NAMALWA (cell line): Measurements from ENCODE around the gene RBMS2.
"Not testable (repeated sequence)": the region's sequence is repeated elsewhere in the genome, so short reads cannot be mapped to it uniquely, and the experiment has no call there.

Experiments used
- DNase-seq: peaks from one replicate; pipeline ENCODE4 v3.0.0-alpha.2; 2015; ENCODE audit warnings: low spot score

The RBMS2 gene, protein sequence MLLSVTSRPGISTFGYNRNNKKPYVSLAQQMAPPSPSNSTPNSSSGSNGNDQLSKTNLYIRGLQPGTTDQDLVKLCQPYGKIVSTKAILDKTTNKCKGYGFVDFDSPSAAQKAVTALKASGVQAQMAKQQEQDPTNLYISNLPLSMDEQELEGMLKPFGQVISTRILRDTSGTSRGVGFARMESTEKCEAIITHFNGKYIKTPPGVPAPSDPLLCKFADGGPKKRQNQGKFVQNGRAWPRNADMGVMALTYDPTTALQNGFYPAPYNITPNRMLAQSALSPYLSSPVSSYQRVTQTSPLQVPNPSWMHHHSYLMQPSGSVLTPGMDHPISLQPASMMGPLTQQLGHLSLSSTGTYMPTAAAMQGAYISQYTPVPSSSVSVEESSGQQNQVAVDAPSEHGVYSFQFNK

DNA sequence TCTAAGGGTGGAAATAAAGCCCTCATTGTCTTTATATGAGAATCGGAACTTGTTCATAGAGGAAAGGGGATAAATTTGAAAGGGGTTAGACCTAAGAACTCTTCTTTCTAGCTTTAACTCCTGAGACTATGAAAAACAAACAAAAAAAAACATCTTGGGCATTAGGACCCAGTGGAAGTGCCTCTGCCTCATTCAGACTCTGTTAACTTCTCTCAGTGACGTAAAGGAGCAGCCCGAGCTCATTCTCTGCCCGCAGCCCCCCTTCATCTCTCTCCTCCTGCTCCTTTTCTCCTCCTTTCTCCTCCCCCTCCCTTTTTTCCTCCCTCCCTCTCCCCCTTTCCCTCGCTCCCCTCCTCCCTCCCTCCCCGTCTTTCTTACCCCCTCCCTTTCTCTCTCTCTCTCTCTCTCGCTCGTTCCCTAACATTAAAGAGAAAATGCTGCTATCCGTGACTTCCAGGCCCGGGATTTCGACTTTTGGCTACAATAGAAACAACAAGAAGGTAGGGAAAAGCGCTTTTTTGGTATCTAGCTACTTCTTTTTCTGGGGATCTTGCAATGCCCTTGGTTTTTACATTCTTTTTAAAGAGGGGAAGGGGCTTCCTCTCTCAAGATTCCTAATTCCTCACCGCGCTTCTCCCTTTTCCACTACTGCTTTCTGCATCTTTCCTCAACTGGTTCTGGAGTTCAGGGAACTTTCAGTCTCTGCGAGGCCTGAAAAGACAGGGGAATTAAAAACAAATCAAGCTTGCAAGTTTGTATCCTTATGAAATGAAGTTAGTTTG is at the start of gene RBMS2:
TSS of gene RBMS2 (plus strand) at position 231 of the 782 bp plus-strand sequence. CDS start at position 435, 204 bp downstream.
- peak; percentile 73 for DNase-seq

DNA sequence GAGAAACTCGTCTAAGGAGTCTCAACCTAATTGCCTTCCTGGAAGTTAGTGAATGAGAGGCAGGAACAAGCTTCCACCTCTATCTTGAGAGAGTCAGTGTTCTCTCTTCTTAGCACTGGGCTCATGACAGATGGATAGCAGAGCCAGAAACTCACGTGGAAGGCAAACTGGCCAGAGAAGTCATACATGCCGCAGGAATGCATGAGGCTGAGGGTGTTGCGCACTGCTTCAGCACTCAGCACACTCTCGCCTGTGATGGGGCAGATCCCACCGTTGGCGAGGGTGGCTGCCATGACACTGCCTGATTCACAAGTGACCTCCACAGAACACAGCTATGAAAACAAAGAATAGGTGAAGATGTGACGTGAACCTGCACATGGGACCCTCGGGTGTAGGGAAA is 47.2 kb upstream of the RBMS2 start:
- DNase-seq, result no peak

DNA sequence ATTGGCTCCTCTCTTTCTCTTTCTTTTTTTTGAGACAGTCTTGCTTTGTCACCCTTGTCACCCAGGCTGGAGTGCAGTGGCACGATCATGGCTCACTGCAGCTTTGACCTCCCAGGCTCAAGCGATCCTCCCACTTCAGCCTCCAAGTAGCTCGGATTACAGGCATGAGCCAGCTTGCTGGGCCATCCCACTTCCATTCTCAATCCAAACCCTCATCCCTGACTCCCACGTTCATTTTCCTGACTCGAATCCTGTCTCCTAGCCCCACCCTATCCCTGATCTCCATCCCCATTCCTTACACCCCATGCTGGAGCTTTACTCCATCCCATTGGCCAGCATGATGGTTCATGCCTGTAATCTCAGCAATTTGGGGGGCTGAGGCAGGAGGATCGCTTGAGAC is 45.5 kb upstream of the RBMS2 start:
- no peak for DNase-seq

GRCh38 chr12:56476972-56477432 is 44.6 kb upstream of the RBMS2 start:
- no peak for DNase-seq

GRCh38 chr12:56477521-56478225 is 43.9 kb upstream of the RBMS2 start:
- no peak for DNase-seq

GRCh38 chr12:56479625-56480024 is 42.0 kb upstream of the RBMS2 start:
- DNase-seq, result no peak

- DNase-seq, result no peak
These were observed 37.1 kb upstream of the RBMS2 start for GRCh38 chr12:56484566-56484965.

- no peak for DNase-seq
These were observed 34.9 kb upstream of the RBMS2 start for GRCh38 chr12:56486694-56487093.

DNA sequence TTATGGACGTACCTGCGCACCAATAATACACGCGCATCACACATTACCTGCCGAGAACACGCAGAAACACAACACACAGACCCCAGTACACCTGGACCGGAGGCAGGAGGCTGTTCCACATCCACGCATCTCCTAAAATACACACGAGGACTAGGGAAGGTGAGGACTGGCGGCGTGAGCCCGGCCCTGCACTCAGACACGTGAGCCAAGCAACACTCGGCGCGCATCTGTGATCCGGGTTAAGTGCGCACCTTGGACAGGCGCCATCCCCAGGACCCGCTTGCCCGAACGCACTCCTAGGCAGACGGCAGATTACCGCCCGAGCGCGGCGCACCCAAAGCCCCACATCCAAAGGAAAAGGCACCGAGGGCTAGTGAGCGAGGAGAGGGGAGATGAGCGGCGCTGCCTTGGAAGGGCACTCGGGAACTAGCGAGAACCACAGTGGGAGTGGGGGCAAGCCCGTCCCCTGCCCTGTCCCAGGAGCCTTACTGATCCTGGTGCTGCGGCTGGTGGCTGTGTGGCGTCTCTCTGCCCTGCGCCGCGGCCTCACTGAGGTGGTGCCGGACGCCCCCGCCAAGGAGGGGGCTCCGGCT is 34.1 kb upstream of the RBMS2 start:
- no peak for DNase-seq

- peak; percentile 64 for DNase-seq
These were observed 33.3 kb upstream of the RBMS2 start, which contains the start of gene GLS2 for GRCh38 chr12:56488041-56488955. TSS of gene GLS2 (minus strand) at chr12:56488161. CDS start at chr12:56488118, 43 bp downstream.

GRCh38 chr12:56490360-56490759 is 31.3 kb upstream of the RBMS2 start:
- DNase-seq, result no peak

DNA sequence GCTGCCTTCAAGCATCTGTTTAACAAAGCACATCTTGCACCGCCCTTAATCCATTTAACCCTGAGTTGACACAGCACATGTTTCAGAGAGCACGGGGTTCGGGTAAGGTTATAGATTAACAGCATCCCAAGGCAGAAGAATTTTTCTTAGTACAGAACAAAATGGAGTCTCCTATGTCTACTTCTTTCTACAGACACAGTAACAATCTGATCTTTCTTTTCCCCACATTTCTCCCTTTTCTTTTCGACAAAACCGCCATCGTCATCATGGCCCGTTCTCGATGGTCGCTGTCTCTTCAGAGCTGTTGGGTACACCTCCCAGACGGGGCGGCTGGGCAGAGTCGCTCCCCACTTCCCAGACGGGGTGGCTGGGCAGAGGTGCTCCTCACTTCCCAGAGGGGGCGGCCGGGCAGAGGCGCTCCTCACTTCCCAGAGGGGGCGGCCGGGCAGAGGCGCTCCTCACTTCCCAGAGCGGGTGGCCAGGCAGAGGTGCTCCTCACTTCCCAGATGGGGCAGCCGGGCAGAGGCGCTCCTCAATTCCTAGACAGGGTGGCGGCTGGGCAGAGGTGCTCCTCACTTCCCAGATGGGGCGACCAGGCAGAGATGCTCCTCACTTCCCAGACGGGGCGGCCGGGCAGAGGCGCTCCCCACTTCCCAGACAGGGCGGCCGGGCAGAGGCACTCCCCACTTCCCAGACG is 28.1 kb upstream of the RBMS2 start:
- DNase-seq, result not testable (repeated sequence)

DNA sequence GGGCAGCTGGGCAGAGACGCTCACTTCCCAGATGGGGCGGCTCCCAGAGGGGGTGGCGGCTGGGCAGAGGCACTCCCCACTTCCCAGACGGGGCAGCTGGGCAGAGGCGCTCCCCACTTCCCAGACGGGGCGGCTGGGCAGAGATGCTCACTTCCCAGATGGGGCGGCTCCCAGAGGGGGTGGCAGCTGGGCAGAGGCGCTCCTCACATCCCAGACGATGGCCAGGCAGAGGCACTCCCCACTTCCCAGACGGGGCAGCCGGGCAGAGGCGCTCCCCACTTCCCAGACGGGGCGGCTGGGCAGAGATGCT is 27.6 kb upstream of the RBMS2 start:
- not testable (repeated sequence) for DNase-seq

DNA sequence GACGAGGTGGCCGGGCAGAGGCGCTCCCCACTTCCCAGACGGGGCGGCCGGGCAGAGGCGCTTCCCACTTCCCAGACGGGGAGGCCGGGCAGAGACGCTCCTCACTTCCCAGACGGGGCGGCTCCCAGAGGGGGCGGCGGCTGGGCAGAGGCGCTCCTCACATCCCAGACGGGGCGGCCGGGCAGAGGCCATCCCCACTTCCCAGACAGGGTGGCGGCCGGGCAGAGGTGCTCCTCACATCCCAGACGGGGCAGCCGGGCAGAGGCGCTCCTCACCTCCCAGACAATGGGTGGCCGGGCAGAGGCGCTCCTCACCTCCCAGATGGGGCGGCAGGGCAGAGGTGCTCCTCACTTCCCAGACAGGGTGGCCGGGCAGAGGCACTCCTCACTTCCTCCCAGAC is 27.1 kb upstream of the RBMS2 start:
- not testable (repeated sequence) for DNase-seq

GRCh38 chr12:56496704-56497103 is 24.9 kb upstream of the RBMS2 start:
- DNase-seq, result peak; percentile 50

DNA sequence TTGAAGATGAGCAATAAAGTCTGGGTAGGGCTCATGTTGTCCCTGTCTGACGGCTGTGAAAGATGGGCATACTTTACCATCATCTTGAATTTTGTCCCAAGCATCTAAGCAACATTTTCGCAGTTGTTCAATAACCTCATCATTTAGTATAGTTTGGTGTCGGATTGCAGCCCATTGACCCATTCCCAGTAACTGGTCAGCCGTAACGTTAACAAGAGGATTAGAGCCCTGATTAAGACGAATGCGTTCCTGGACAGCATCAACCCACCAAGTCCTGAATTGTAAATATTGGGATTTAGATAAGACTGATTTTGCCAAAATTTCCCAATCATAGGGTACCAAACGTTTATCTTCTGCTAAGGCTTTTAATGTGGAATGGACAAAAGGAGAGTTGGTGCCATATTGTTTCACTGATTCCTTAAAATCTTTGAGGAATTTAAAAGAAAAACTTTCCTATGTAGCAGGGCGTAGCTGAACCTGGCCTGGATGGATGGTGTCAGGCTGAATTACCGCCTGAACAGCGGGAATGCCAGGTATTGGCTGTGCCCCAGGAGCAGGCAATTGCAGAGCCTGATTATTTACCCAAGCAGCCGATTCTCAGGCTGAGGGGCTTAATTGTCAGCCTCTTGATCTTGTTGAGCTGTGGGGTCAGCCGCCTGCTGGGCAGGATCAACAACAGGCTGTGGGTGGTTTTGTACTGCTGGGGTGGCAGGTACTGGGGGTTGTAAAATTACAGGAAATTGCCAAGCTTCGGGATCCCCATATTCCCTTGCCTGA is 23.3 kb upstream of the RBMS2 start:
- DNase-seq, result not testable (repeated sequence)

GRCh38 chr12:56499452-56499851 is 22.2 kb upstream of the RBMS2 start:
- DNase-seq, result not testable (repeated sequence)

GRCh38 chr12:56499879-56500278 is 21.7 kb upstream of the RBMS2 start:
- DNase-seq, result not testable (repeated sequence)

DNA sequence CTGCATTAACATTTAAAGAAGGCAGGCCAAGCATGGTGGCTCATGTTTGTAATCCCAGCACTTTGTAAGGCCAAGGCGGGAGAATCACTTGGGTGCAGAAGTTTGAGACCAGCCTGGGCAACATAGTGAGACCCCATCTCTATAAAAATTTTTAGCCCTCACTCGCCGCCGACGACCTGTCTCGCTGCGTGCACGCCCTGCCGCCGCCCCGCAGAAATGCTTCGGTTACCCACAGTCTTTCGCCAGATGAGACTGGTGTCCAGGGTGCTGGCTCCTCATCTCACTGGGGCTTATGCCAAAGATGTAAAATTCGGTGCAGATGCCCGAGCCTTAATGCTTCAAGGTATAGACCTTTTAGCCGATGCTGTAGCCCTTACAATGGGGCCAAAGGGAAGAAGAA is 10.8 kb upstream of the RBMS2 start:
- DNase-seq, result no peak

DNA sequence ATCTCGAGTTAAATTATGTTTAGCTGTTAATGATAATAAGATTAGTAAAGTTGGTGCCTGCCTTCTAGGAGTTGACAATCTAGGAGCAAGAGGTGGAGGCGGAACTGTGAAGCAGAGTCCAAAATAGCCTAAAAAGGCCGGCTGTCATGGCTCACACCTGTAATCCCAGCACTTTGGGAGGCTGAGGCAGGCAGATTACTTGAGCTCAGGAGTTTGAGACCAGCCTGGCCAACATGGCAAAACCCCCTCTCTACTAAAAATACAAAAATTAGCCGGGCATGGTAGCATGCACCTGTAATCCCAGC is 7.7 kb upstream of the RBMS2 start:
- not testable (repeated sequence) for DNase-seq
